Activated naive CD4-positive, alpha-beta T cell (primary cell): Measurements from ENCODE around the gene SYN1.
"Not testable (repeated sequence)": the region's sequence is repeated elsewhere in the genome, so short reads cannot be mapped to it uniquely, and the experiment has no call there.

Experiments
- DNase-seq, 4 experiments: peaks; one replicate each; lab custom pipeline; 2025; lab: John Stamatoyannopoulos, UW

SYN1 gene

GRCh38 chrX:47633689-47634590 lies 14.3 kb upstream of the SYN1 start:
- no peak for DNase-seq

GRCh38 chrX:47632666-47633065 lies 13.0 kb upstream of the SYN1 start:
- DNase-seq = no peak

- no peak for DNase-seq
Observed at GRCh38 chrX:47631676-47632075, 12.0 kb upstream of the SYN1 start.

GRCh38 chrX:47629419-47630200 lies 10.0 kb upstream of the SYN1 start, which contains the start of gene CFP:
Gene CFP, minus strand, starts transcription at chrX:47629930. Its CDS starts 86 bp downstream, at chrX:47629844.
- DNase-seq = peak in 1 of 4 experiments; percentile 21

GRCh38 chrX:47628982-47629381 lies 9.3 kb upstream of the SYN1 start:
- DNase-seq = no peak

GRCh38 chrX:47625365-47625764 lies 5.7 kb upstream of the SYN1 start:
- DNase-seq = no peak

- peak in 3 of 4 experiments; percentile 21 to 51 (median 29) for DNase-seq
Observed at GRCh38 chrX:47623540-47624027, 3.9 kb upstream of the SYN1 start.

GRCh38 chrX:47621851-47622250 lies 2.2 kb upstream of the SYN1 start:
- no peak for DNase-seq

- no peak for DNase-seq
Observed at GRCh38 chrX:47620303-47620685, 637 bp upstream of the SYN1 start.

GRCh38 chrX:47618923-47619485 lies 653 bp downstream of the SYN1 start:
- DNase-seq = no peak

- DNase-seq = no peak
Observed at GRCh38 chrX:47614618-47615017, 5.0 kb downstream of the SYN1 start.

- no peak for DNase-seq
Observed at GRCh38 chrX:47613082-47613481, 6.6 kb downstream of the SYN1 start.

GRCh38 chrX:47612418-47612817 lies 7.2 kb downstream of the SYN1 start:
- no peak for DNase-seq

- no peak for DNase-seq
Observed at GRCh38 chrX:47611926-47612325, 7.7 kb downstream of the SYN1 start.

GRCh38 chrX:47611489-47611888 lies 8.2 kb downstream of the SYN1 start:
- no peak for DNase-seq

GRCh38 chrX:47610511-47610910 lies 9.1 kb downstream of the SYN1 start:
- no peak for DNase-seq

GRCh38 chrX:47608130-47608810 lies 11.4 kb downstream of the SYN1 start:
- DNase-seq = no peak

GRCh38 chrX:47607091-47607490 lies 12.6 kb downstream of the SYN1 start:
- no peak for DNase-seq

GRCh38 chrX:47605024-47605423 lies 14.6 kb downstream of the SYN1 start:
- no peak for DNase-seq

GRCh38 chrX:47603125-47603524 lies 16.5 kb downstream of the SYN1 start:
- DNase-seq = not testable (repeated sequence)

GRCh38 chrX:47597222-47597621 lies 22.4 kb downstream of the SYN1 start:
- DNase-seq = no peak

- DNase-seq = no peak
Observed at GRCh38 chrX:47596256-47596655, 23.4 kb downstream of the SYN1 start.
